ENCODE measurements around the gene ZNF786.

GRCh38 chr7:149050941-149051340, 39.6 kb downstream of the ZNF786 start:
- TF ChIP-seq CTCF (IDR thresholded peaks at IDR 0.05) (no peak), POLR2A (IDR thresholded peaks at IDR 0.05) (no peak)
